Glomerular endothelial cell (primary cell): ENCODE results near the gene PCDHA9. TPM values are rescaled to one million over a fixed set of nuclear protein-coding genes. Genes with fewer than 3 reads are reported as not detected.
"Not testable (repeated sequence)": the region's sequence is repeated elsewhere in the genome, so short reads cannot be mapped to it uniquely, and the experiment has no call there.

ENCODE experiments used
- DNase-seq: peaks from one replicate; pipeline ENCODE4 v3.0.0-alpha.2; 2011; ENCODE audit warnings: low read depth, low spot score; ENCODE audit errors: extremely low read depth
- total RNA-seq: library from RNA; depleted of rRNA; stranded (reverse); fragments of >200 nt; gene quantifications from 2 replicates; pipeline ENCODE4 v1.2.3, GENCODE V29; 2015

PCDHA9 gene
- total RNA-seq, 1 donor from 2014 or later, result 0.06 TPM

DNA sequence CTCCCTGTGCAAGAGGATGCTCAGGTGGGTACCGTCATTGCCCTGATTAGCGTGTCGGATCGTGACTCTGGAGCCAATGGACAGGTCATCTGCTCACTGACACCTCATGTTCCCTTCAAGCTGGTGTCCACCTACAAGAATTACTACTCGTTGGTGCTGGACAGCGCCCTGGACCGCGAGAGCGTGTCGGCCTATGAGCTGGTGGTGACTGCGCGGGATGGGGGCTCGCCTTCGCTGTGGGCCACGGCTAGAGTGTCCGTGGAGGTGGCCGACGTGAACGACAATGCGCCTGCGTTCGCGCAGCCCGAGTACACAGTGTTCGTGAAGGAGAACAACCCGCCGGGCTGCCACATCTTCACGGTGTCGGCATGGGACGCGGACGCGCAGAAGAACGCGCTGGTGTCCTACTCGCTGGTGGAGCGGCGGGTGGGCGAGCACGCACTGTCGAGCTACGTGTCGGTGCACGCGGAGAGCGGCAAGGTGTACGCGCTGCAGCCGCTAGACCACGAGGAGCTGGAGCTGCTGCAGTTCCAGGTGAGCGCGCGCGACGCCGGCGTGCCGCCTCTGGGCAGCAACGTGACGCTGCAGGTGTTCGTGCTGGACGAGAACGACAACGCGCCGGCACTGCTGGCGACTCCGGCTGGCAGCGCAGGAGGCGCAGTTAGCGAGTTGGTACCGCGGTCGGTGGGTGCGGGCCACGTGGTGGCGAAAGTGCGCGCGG is 28.5 kb downstream of the PCDHA9 start:
- not testable (repeated sequence) for DNase-seq

DNA sequence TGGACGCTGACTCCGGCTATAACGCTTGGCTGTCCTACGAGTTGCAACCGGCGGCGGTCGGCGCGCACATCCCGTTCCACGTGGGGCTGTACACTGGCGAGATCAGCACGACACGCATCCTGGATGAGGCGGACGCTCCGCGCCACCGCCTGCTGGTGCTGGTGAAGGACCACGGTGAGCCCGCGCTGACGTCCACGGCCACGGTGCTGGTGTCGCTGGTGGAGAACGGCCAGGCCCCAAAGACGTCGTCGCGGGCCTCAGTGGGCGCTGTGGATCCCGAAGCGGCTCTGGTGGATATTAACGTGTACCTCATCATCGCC is 29.0 kb downstream of the PCDHA9 start:
- no peak for DNase-seq

DNA sequence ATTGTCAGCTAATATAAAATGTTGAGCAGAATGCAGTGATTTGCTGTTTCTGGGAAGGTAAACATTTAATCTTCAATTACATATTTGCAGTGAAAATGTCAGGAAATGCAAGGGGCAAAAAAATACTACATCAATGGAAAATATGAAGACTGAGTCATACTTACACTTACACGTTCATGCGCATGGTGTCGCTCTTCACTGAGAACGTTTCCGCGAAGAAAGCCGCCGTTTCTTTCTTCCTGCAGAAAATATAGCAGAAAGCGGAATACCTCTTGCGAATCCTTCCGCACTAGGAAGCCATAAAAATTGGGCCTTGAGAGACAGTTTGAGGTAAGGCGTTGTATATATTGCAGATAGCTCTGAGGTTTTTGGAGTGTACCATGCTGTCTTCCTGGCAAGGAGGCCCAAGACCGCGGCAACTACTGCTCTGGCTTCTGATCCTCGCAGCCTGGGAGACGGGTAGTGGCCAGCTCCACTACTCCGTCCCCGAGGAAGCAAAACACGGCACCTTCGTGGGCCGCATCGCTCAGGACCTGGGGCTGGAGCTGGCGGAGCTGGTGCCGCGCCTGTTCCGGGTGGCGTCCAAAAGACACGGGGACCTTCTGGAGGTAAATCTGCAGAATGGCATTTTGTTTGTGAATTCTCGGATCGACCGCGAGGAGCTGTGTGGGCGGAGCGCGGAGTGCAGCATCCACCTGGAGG is 33.9 kb downstream of the PCDHA9 start, which contains the start of gene PCDHA13:
Gene PCDHA13, plus strand, starts transcription at position 236 of the 702 bp plus-strand sequence. Its CDS starts 145 bp downstream, at position 381.
- DNase-seq, result no peak

DNA sequence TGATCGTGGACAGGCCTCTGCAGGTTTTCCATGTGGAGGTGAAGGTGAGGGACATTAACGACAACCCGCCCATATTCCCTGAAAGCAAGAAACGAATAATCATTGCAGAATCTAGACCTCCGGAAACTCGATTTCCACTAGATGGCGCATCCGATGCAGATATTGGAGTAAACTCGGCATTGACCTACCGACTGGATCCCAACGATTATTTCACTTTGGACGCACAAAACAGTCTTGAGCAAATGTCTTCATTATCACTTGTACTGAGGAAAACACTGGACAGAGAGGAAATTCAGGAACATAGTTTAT is 34.4 kb downstream of the PCDHA9 start:
- no peak for DNase-seq

DNA sequence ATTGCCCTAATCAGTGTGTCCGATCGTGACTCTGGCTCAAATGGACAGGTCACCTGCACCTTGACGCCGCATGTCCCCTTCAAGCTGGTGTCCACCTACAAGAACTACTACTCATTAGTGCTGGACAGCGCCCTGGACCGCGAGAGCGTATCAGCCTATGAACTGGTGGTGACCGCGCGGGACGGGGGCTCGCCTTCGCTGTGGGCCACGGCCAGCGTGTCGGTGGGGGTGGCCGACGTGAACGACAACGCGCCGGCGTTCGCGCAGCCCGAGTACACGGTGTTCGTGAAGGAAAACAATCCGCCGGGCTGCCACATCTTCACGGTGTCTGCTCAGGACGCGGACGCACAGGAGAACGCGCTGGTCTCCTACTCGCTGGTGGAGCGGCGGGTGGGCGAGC is 35.2 kb downstream of the PCDHA9 start:
- no peak for DNase-seq

DNA sequence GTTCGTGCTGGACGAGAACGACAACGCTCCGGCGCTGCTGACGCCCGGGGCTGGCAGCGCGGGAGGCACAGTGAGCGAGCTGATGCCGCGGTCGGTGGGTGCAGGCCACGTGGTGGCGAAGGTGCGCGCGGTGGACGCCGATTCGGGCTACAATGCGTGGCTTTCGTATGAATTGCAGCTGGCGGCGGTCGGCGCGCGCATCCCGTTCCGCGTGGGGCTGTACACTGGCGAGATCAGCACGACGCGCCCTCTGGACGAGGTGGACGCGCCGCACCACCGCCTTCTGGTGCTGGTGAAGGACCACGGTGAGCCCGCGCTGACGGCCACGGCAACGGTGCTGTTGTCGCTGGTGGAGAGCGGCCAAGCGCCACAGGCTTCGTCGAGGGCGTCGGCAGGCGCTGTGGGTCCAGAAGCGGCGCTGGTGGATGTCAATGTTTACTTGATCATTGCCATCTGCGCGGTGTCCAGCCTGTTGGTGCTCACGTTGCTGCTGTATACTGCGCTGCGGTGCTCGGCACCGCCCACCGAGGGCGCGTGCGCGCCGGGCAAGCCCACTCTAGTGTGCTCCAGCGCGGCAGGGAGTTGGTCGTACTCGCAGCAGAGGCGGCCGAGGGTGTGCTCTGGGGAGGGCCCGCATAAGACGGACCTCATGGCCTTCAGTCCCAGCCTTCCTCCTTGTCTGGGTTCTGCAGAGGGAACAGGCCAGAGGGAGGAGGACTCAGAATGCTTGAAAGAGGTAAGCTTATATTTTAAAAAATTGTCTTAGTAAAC is 35.9 kb downstream of the PCDHA9 start:
- no peak for DNase-seq

Other genes starting within 250 kb of the PCDHA9 start
- gene CD14, start 215.2 kb upstream of the PCDHA9 start, total RNA-seq, result 0.23 TPM in 1 of 2 replicates, not detected in the other
- 31.9 and 49.7 TPM in 2 replicates for gene TMCO6, start 208.9 kb upstream of the PCDHA9 start, total RNA-seq
- gene NDUFA2, start 200.8 kb upstream of the PCDHA9 start, total RNA-seq, result 44.9 and 58.9 TPM in 2 replicates
- gene IK, start 200.6 kb upstream of the PCDHA9 start, total RNA-seq, result 76.4 and 90.9 TPM in 2 replicates
- gene WDR55, start 183.5 kb upstream of the PCDHA9 start, total RNA-seq, result 20.5 and 21.3 TPM in 2 replicates
- 0.29 and 1.1 TPM in 2 replicates for gene DND1, start 174.8 kb upstream of the PCDHA9 start, total RNA-seq
- 76.7 and 101 TPM in 2 replicates for gene HARS1, start 157.0 kb upstream of the PCDHA9 start, total RNA-seq
- gene HARS2, start 156.9 kb upstream of the PCDHA9 start, total RNA-seq, result 28.4 and 32.1 TPM in 2 replicates
- 21.1 and 24.3 TPM in 2 replicates for gene ZMAT2, start 147.9 kb upstream of the PCDHA9 start, total RNA-seq
- gene PCDHA1, start 62.2 kb upstream of the PCDHA9 start, total RNA-seq, result 0.06 TPM in 1 of 2 replicates, not detected in the other
- gene PCDHA2, start 53.5 kb upstream of the PCDHA9 start, total RNA-seq, result 0.15 TPM in 1 of 2 replicates, not detected in the other
- gene PCDHA3, start 47.3 kb upstream of the PCDHA9 start, total RNA-seq, result 0.05 and 0.35 TPM in 2 replicates
- 0.29 TPM in 1 of 2 replicates, not detected in the other for gene PCDHA4, start 41.3 kb upstream of the PCDHA9 start, total RNA-seq
- gene PCDHA5, start 26.8 kb upstream of the PCDHA9 start, total RNA-seq, result 0.18 TPM in 1 of 2 replicates, not detected in the other
- gene PCDHA6, start 20.4 kb upstream of the PCDHA9 start, total RNA-seq, result 0.23 and 0.58 TPM in 2 replicates
- 0.05 and 0.64 TPM in 2 replicates for gene PCDHA7, start 14.1 kb upstream of the PCDHA9 start, total RNA-seq
- 0.18 TPM in 1 of 2 replicates, not detected in the other for gene PCDHA8, start 7.2 kb upstream of the PCDHA9 start, total RNA-seq
- under 0.01 and 0.47 TPM in 2 replicates for gene PCDHA10, start 7.5 kb downstream of the PCDHA9 start, total RNA-seq
- 0.23 TPM in 1 of 2 replicates, not detected in the other for gene PCDHA11, start 20.6 kb downstream of the PCDHA9 start, total RNA-seq
- not detected in 2 replicates for gene PCDHA12, start 26.9 kb downstream of the PCDHA9 start, total RNA-seq
- 0.10 and 0.12 TPM in 2 replicates for gene PCDHA13, start 33.7 kb downstream of the PCDHA9 start, total RNA-seq
- gene PCDHAC1, start 77.9 kb downstream of the PCDHA9 start, total RNA-seq, result 0.06 TPM in 1 of 2 replicates, not detected in the other
- gene PCDHAC2, start 118.1 kb downstream of the PCDHA9 start, total RNA-seq, result not detected in 2 replicates
- gene PCDHB1, start 203.0 kb downstream of the PCDHA9 start, total RNA-seq, result not detected in 2 replicates
- gene PCDHB2, start 246.2 kb downstream of the PCDHA9 start, total RNA-seq, result 0.12 and 0.15 TPM in 2 replicates